GM19240 (cell line): ENCODE data around the gene CBFA2T3.

Source experiments
- DNase-seq: peaks from one replicate; pipeline ENCODE4 v3.0.0; 2011; ENCODE audit warnings: low spot score; ENCODE audit not compliant: insufficient read length

CBFA2T3 gene

GRCh38 chr16:88842308-88842756, 134.7 kb downstream of the CBFA2T3 start:
- no peak for DNase-seq

- DNase-seq = no peak
Measured at GRCh38 chr16:88841521-88842307, 135.3 kb downstream of the CBFA2T3 start.

GRCh38 chr16:88840600-88841215, 136.3 kb downstream of the CBFA2T3 start:
- DNase-seq = no peak

- no peak for DNase-seq
Measured at GRCh38 chr16:88839745-88840599, 137.0 kb downstream of the CBFA2T3 start.

GRCh38 chr16:88839026-88839529, 137.9 kb downstream of the CBFA2T3 start:
- DNase-seq = no peak

- DNase-seq = no peak
Measured at GRCh38 chr16:88838566-88838965, 138.4 kb downstream of the CBFA2T3 start.

GRCh38 chr16:88837806-88838205, 139.2 kb downstream of the CBFA2T3 start:
- no peak for DNase-seq

- no peak for DNase-seq
Measured at GRCh38 chr16:88836791-88837190, 140.2 kb downstream of the CBFA2T3 start.

GRCh38 chr16:88835818-88836217, 141.2 kb downstream of the CBFA2T3 start:
- DNase-seq = no peak

- DNase-seq = no peak
Measured at GRCh38 chr16:88835383-88835782, 141.6 kb downstream of the CBFA2T3 start.

GRCh38 chr16:88834670-88835069, 142.3 kb downstream of the CBFA2T3 start:
- DNase-seq = no peak

GRCh38 chr16:88833086-88833485, 143.9 kb downstream of the CBFA2T3 start:
- DNase-seq = no peak

- no peak for DNase-seq
Measured at GRCh38 chr16:88831838-88832237, 145.2 kb downstream of the CBFA2T3 start.

GRCh38 chr16:88830783-88831182, 146.2 kb downstream of the CBFA2T3 start:
- no peak for DNase-seq

GRCh38 chr16:88830258-88830657, 146.7 kb downstream of the CBFA2T3 start:
- DNase-seq = no peak

- no peak for DNase-seq
Measured at GRCh38 chr16:88828711-88829110, 148.3 kb downstream of the CBFA2T3 start.

GRCh38 chr16:88827727-88828126, 149.3 kb downstream of the CBFA2T3 start:
- DNase-seq = no peak

- DNase-seq = no peak
Measured at GRCh38 chr16:88826070-88826840, 150.8 kb downstream of the CBFA2T3 start.

GRCh38 chr16:88825146-88825545, 151.9 kb downstream of the CBFA2T3 start:
- no peak for DNase-seq
